Measurements from ENCODE around the gene CBFB.

Gene CBFB

DNA sequence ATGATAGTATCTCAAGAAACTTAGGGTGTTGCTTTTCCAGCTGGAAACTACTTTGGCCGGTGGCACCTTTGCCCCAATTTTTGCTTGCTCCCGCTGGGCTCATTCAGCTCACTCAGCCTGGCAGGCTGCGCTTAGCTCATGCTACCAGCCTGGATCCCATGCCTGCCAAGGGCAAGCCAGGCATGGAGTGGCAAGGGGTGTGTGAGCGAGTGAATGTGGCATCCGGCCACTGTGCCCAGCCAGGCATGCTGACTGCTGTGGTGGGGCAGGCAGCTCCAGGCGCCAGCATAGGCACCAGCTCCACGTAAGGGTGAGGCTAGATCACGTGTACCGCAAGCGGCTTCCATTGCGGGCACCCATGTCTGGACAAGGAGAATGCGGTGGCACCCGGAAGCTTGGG lies 112.4 kb downstream of the CBFB start:
- DNase-seq, result no peak

DNA sequence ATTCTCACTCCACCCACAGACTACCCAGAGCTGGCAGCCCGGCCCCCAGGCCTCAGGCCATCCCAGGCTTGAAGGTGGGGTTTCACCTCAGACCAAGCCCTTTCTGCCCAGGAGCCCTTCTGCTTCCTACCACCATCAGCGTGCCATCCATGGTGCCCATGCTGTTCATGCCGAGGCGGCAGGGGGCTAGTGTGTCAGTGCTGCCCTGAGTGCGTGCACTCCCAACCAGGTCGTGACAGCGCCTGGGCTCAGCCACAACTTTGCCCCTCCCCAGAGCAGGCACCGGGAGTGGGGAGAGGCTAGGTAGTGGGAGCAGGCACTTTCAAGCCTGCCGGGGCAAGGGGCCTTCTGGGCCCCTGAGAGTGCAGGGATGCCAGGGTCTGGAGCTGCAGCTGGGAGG lies 113.4 kb downstream of the CBFB start:
- no peak for DNase-seq

DNA sequence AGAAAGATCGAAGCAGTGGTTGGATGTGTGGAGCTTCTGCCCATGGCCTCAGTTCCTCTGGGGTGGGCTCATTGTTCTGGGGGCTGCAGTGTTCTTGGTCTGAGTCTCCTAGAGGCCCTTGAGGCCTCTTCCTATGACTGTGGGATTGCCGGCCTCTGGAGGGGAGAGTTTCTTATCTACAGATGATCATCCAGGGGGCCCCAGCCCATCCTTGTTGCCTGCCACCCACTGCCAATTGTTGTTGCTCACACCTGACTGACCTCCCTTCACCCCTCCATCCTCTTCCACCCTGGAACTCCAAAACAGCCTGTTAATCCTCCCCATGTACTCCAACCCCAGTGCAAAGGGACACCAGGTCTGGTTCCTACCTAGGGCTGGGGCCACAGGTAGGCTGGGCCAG lies 116.0 kb downstream of the CBFB start:
- no peak for DNase-seq

DNA sequence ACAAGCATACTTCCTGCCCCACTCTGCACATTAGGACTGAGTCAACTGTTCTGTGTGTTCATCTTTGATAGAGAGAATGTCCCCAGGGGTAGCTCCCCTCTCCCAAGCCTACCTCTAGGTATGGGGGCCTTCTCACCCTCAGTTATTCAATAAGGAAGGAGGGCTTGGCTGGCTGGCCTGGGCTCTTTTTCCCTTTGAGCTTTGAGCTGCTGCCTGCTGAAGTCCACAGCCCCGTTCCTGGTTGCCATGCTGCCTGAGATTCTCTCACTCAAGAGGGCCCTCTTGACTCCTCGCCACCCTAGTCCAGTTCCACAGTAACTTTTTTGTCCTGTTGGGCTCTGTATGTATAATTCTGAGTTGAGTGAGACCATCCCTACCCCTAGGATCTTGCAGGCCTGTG lies 116.8 kb downstream of the CBFB start:
- no peak for DNase-seq

DNA sequence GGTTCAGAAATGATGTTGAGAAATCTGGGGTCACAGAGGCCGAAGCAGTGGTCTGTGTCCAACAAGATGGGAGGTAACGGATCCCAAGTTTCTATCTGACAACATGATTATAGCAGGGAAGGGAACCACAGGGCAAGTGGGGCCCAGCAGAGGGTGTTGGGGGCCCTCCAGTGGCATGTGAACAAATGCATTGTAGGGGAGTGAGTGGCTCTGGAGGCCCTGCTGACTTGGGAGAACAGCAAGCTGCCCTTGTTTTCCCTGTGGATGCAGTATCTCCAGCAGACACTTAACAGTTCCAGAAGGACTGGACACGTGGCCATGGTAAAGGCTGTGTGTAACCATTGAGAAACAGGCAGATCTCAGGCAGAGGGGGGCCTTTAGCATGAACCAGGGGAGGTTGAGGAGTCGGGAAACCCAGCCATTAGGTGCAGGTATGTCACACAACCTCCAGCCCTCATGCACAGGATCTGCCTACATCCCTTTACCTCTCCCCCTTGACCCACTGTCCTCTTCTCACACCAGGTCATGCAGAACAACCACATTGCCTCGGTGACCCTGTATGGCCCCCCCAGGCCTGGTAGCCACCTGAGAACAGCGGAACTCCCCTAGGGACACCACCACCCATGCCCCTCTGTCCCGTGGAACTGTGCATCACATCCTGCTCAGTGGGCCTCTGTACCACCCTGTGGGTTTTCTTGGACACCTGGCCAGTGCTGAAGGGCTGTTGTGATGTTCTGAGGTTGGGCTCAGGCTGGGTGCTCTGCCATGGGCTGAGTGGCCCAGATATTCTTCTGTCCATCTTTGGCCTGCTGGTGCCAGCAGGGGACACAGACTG lies 117.8 kb downstream of the CBFB start:
- no peak for DNase-seq

DNA sequence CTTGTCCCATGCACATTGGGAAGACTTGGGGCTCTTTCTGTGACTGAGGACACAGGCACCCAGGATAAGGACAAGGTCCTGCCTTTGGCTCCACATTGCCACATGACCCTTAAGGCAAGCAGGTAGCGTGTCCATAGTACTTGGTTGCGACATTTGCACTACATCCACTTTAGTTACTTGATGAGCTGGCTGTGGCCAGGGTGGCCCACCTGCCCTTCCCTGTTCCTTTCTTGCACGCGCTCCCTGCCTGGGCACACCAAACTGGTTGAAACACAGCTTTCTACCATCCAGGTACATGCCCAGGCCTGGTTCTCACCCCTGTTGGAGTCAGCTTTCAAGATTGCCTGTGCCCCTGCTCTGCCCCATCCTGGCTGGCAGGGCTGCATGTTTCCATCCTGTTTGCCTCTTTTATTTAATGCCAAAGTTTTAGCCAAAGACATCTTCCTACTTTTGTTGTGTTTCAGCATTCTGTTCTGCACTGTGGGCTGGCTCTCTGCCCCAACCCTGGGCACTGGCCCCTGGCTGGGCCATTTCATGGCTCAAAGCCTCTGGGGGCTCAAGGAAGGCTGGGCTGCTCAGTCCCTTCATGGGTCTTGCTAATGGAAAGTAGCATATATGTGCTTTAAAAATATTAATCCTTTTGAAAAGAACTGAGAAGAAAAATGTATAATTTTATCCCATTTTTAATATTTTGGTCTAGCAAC lies 118.6 kb downstream of the CBFB start:
- no peak for DNase-seq

DNA sequence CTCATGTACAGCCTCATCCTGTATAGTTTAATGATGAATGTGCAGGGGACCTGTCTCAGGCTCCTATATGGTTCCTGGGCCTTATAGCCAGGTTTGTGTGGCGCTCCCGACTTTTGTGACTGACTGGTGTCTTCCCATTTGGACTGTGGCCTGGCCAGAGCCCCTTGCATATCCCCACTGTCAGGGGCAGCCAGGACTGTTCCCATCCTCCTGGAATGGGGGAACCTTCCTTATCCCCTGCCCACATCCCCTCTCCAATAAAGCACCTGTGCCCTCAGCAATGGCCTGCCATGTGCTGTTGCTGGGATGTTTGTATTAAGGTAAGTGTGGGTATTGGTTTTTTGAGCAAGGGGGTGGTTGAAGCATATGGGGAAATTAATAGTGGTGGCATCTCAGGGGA lies 119.3 kb downstream of the CBFB start:
- DNase-seq, result no peak

DNA sequence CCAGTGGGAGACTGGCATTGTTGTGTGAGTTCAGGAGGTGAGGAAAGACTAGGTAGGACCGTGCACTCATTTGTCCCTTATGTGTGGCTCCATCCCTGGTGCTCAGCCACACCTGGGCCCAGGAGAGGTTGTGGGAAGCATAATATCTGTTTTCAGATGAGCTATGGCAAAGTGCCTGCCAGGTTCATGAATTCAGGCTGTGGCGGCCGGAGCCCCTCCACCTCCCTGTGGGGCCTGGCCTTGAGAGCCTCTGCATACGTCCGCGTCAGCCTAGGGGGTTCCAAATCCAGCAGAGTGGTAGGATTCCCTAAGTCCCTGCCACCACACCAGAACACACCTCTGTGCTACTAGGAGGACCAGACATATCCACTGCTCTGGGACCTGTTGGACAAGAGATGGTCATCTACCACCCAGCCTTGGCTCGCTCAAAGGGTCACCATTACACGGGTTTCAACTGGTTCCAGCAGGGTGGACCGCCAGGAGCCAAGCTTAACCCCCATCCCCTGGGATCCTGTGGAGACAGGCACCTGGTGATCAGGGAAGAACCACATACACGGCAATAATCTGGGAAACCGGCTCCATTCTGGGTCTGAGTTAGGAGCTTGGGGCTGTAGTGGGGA lies 119.8 kb downstream of the CBFB start:
- DNase-seq, result no peak

DNA sequence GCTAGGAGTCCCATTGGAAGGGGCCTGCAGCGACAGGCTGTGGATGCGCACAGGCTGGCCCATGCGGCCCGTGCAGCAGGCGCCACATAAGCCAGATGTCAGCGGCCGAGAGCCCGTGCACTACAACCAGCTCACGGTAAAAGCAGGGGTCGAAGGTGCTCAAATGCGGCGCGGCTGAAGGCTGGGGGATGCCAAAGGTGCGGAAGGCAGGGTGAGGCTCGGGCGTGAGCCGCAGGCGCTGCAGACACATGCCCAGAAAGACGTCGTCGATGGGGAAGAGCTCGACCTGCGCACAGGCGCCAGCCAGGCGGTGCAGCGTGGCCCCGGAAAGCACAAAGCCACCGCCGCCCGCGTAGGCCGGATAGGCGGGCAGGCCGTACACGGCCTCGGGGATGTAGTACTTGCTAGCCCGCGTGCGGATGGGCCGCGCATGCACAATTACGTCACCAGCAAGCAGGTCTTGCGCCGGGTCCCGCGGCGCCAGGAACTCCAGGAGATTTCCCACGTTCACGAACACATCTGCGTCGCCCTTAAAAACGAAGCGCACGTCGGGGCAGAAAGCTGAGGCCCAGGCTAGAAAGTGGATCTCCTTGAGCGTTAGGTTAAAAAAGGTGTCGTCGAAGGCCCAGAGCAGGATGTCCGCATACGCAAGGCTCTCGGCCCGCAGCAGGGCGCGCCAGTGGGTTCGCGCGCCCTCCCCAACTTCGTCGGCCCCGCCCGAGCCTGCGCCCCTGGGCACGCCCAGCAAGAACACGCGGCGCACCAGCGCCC lies 120.5 kb downstream of the CBFB start:
- no peak for DNase-seq

DNA sequence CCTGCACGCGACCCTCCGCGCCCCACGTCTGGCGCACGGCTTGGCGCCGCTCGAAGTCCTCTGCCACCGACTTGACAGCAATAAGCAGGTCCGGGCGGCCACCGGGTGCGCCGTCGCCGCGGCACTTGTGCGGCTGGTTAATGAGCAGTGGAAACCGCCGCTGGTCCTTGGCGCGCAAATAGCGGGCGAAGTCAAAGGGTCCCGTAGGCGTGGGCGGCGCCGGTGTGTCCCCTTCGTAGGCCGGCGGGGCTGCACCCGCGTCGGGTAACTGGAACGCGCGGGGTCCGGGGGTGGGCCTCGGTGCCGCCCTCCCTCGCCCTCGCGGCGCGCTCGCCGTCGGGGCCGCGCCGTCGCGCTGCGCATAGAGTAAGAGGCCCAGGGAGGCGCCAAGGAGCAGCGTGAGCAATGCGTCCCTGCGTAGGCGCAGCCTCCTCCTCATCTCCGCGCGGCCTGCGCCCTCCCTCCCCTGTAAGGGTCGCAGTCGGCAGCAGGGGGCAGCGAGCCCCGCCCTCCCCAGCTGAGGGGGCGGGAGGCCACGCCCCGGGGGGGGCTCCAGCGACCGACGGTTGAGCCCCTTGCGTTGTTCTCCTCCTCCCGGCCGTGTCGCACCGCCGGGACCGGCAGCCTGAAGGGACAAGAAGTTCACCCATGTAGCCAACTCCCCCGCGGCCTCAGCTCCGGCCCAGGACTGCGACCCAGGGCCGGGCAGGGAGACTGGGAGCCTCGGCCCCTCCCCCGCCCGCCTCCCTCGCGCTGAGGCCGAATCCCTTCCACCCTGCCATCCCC lies 121.3 kb downstream of the CBFB start:
- DNase-seq, result no peak
